Testis (tissue), 2 donors: ENCODE measurements around the gene AVP.

Experiments used
- POLR2A ChIP-seq: fragments of 450-650 bp; IDR thresholded peaks from one replicate; pipeline ENCODE4 v1.6.1; 2017; ENCODE audit warnings: antibody characterized with exemption, mild to moderate bottlenecking, moderate library complexity
- TF ChIP-seq, protein P1 (sequence below), 3 experiments: fragments of 450-650 bp in 2 of 3; fragments of 200-600 bp in 1 of 3; sonication (generic) in 1 of 3; IDR thresholded peaks; one replicate each; pipeline ENCODE4 v1.5.1; 2016 to 2019; ENCODE audit warnings: antibody characterized with exemption in 3 of 3, mild to moderate bottlenecking in 2 of 3, moderate library complexity in 1 of 3

DNA sequence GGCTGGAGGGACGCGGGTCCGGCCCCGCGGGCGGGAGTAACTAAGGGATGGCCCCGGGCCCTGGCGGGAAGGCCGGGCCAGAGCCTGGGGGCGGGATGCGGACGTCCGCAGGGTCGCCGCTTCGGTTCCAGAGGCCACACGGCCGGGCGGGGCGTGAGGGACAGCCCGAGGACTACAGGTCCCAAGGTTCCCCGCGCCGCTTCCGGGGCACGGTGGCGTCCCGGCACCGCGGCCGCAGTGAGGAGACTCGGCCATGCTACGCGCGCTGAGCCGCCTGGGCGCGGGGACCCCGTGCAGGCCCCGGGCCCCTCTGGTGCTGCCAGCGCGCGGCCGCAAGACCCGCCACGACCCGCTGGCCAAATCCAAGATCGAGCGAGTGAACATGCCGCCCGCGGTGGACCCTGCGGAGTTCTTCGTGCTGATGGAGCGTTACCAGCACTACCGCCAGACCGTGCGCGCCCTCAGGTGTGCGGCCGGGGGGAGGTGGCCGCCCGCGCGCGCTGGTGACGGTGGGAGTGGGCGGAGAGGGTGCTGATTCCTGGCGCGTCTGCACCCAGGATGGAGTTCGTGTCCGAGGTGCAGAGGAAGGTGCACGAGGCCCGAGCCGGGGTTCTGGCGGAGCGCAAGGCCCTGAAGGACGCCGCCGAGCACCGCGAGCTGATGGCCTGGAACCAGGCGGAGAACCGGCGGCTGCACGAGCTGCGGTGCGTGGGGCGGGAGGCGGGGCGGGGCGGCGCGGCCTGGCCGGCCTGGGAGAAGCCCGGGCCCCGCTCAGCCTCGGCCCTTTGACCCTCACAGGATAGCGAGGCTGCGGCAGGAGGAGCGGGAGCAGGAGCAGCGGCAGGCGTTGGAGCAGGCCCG lies 38.5 kb downstream of the AVP start, which contains the start of gene MRPS26:
- TF ChIP-seq, protein P1, sequence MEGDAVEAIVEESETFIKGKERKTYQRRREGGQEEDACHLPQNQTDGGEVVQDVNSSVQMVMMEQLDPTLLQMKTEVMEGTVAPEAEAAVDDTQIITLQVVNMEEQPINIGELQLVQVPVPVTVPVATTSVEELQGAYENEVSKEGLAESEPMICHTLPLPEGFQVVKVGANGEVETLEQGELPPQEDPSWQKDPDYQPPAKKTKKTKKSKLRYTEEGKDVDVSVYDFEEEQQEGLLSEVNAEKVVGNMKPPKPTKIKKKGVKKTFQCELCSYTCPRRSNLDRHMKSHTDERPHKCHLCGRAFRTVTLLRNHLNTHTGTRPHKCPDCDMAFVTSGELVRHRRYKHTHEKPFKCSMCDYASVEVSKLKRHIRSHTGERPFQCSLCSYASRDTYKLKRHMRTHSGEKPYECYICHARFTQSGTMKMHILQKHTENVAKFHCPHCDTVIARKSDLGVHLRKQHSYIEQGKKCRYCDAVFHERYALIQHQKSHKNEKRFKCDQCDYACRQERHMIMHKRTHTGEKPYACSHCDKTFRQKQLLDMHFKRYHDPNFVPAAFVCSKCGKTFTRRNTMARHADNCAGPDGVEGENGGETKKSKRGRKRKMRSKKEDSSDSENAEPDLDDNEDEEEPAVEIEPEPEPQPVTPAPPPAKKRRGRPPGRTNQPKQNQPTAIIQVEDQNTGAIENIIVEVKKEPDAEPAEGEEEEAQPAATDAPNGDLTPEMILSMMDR (IDR thresholded peaks at IDR 0.05): no peak
- peak; percentile 5 for TF ChIP-seq POLR2A
